Erythroblast (primary cell): Measurements from ENCODE around the gene ZCRB1.
"Not testable (repeated sequence)": the region's sequence is repeated elsewhere in the genome, so short reads cannot be mapped to it uniquely, and the experiment has no call there.

Source experiments
- DNase-seq, 2 experiments: peaks; one replicate each; lab custom pipeline; 2025; lab: John Stamatoyannopoulos, UW
- GATA1 ChIP-seq: IDR thresholded peaks from 2 replicates; pipeline ENCODE4 v1.6.1; 2011; ENCODE audit warnings: low read depth, mild to moderate bottlenecking, control low read depth, low read length, moderate library complexity
- POLR2A ChIP-seq: IDR thresholded peaks from 2 replicates; pipeline ENCODE4 v1.6.1; 2011; ENCODE audit warnings: mild to moderate bottlenecking, low read length

The ZCRB1 gene

DNA sequence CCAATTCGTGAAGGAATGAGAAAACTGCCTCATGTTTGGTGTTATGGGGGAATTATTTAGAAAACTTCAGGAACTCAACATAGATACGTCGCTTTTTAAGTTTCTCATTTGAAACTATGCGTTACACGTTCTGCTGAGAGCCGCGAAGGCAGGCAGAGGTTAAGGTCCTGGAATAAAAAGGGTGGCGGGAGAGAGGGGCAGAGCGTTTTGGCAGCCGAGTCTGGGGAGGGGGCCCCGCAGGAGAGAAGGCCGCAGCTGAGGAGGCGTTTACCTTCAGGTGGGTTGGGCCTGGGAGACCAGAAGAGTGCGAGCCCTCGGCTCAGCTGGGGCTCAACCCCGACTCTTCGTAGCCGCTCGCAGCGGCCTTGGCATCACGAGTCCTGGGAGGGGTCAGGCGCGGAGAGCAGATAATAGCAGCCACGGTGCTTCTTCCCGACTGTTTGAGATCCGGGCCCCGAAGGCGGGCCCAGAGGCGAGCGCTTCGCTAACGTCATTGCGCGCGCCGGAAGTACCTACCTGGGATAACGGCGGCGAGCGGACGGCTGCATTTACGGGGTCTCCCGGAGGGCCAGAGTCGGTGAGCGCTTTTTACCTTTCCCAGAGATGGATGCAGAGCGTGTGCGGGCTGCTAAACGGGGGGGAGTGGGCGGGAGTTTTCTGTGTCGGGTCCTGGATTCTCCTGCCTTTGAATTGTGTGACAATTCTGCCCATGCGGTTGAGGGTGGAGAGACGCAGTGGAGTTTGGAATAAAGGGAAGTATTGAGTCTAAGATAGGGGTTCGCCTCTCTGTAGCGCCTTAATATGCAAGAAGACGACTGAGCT is at the start of gene ZCRB1, which contains the start of gene PPHLN1:
Gene ZCRB1 (minus strand): TSS at position 442 of the 822 bp plus-strand sequence. CDS start 1,992 bp downstream, outside the sequence.
Gene PPHLN1 (plus strand): TSS at position 515 of the 822 bp plus-strand sequence. CDS start 9,736 bp downstream, outside the sequence.
- TF ChIP-seq GATA1 (no peak), POLR2A (peak; percentile 94)
- peak; percentile 93 to 94 for DNase-seq

GRCh38 chr12:42373669-42374068 is 47.8 kb upstream of the ZCRB1 start:
- DNase-seq, result no peak
- TF ChIP-seq POLR2A (no peak), GATA1 (no peak)

- DNase-seq, result peak; percentile 71 to 78
- TF ChIP-seq POLR2A (no peak), GATA1 (no peak)
Observed at GRCh38 chr12:42372154-42372791, 46.4 kb upstream of the ZCRB1 start.

DNA sequence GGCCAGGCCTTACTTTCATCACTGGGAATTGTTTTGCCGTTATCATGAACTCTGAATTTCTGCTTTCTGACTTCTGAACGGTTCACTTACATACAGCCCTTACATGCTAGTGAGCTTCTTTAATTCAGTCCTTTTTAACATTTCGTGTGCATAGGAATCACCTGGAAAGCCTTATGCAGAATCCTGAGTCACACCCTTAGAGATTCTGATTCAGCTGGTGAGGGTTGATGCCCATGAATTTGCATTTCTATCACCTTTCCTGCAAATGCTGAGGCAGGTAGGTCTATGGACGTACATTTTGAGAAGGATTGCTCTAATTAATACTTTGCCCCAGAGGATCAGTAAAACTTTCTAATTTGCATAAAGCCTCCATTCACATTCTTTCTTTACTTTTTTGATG is 44.1 kb upstream of the ZCRB1 start:
- TF ChIP-seq POLR2A (no peak), GATA1 (no peak)
- no peak for DNase-seq

DNA sequence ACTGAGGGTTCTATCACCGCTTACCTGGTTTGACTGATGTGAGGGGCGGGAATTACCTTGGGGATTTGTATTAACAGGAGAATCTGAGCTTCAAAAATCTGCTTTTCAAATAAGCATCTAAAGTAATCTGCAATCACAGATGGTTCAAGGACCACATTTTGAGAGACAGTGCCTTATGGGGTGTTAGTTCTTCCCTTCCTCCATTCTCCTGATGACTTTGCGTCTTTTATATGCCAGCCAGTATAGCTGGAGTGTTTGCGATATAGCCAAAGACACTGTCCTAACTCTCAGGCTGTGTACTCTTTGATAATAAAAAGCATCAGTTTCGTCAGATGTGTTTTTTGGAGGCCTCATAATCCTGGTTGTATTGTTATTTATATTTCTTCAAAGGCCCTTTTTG is 39.6 kb upstream of the ZCRB1 start:
- no peak for TF ChIP-seq GATA1
- TF ChIP-seq POLR2A, result no peak
- DNase-seq, result no peak

- no peak for DNase-seq
- TF ChIP-seq GATA1 (no peak), POLR2A (no peak)
Observed at GRCh38 chr12:42364692-42365091, 38.8 kb upstream of the ZCRB1 start.

GRCh38 chr12:42362647-42363260 is 36.9 kb upstream of the ZCRB1 start:
- no peak for DNase-seq
- TF ChIP-seq POLR2A (no peak), GATA1 (no peak)

- TF ChIP-seq GATA1, result no peak
- no peak for TF ChIP-seq POLR2A
- DNase-seq, result no peak
Observed at GRCh38 chr12:42361909-42362646, 36.2 kb upstream of the ZCRB1 start.

- DNase-seq, result no peak
- no peak for TF ChIP-seq GATA1
- no peak for TF ChIP-seq POLR2A
Observed at GRCh38 chr12:42360747-42361403, 35.0 kb upstream of the ZCRB1 start.

DNA sequence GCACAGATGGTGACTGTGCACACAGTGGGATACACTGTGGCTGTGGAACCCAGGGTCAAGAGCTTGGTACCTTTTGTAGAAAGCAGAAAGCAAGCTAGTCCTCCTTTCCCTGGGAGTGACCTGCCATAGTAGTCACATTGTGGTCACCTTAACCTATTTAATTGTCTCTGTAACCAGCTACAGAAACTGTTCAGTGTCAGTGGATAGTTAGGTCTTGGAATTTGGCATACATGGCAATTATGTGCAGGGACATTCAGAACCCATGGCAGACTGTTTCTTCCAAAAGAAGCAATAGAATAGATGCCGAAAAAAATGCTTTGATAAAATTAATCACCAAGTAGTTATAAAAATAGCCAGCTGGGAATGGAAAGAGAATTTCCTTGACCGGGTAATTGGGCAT is 30.4 kb upstream of the ZCRB1 start:
- TF ChIP-seq GATA1 (no peak), POLR2A (no peak)
- DNase-seq, result no peak

DNA sequence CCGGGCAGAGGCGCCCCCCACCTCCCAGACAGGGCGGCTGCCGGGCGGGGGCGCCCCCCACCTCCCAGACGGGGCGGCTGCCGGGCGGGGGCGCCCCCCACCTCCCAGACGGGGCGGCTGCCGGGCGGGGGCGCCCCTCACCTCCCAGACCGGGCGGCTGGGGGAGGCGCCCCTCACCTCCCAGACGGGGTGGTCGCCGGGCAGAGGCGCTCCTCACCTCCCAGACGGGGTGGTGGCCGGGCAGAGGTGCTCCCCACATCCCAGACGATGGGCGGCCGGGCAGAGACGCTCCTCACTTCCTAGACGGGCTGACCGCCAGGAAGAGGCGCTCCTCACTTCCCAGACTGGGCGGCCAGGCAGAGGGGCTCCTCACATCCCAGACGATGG is 24.1 kb upstream of the ZCRB1 start:
- not testable (repeated sequence) for DNase-seq

DNA sequence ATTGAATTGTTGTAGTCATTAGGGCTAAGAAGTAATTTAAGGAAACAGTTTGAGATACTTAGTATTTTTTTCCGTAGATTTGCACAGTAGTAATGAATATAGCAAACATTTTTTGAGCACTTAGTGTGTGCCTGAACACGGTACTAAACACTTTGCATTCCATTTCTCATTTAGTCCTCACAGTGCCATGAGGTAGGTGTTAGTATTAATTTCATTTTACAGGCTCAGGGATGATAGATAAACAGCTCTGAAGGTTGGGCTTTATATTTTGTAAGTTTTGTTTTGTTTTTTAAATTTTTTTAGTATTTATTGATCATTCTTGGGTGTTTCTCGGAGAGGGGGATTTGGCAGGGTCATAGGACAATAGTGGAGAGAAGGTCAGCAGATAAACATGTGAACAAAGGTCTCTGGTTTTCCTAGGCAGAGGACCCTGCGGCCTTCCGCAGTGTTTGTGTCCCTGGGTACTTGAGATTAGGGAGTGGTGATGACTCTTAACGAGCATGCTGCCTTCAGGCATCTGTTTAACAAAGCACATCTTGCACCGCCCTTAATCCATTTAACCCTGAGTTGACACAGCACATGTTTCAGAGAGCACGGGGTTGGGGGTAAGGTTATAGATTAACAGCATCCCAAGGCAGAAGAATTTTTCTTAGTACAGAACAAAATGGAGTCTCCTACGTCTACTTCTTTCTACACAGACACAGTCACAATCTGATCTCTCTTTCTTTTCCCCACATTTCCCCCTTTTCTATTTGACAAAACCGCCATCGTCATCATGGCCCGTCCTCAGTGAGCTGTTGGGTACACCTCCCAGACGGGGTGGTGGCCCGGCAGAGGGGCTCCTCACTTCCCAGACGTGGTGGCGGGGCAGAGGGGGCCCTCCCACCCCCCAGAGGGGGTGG is 23.5 kb upstream of the ZCRB1 start:
- DNase-seq, result not testable (repeated sequence)

DNA sequence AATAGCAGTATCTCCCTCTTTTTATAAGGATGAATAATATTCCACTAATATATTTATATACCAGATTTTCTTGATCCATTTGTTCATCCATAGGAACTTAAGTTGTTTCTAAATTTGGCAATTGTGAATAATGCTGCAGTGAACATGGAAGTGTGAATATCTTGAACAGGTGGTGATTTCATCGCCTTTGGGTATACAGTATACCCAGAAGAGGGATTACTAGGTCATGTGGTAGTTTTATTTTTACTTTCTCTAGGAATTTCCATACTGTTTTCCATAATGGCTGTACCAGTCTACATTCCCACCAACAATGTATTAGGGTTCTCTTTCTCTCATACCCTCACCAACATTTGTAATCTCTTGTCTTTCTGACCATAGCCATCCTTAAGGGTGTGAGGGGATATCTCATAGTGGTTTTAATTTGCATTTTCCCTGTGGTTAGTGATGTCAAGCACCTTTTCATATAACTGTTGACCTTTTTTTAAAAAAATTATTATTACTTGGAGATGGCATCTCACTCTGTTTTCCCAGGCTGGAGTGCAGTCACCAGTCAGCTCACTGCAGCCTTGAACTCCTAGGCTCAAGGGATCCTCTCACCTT is 20.6 kb upstream of the ZCRB1 start:
- TF ChIP-seq GATA1 (no peak), POLR2A (no peak)
- no peak for DNase-seq
